ENCODE measurements around the gene PLPPR1.

GRCh38 chr9:101265261-101265660, 236.7 kb downstream of the PLPPR1 start:
- TF ChIP-seq ZBTB46 (CRISPR knock-in tag; IDR thresholded peaks at IDR 0.05; ENCODE audit: borderline replicate concordance) (no peak), NFYB (CRISPR knock-in tag; IDR thresholded peaks at IDR 0.05) (no peak), HHEX (CRISPR knock-in tag; IDR thresholded peaks at IDR 0.05) (no peak), EZH2 (conservative IDR thresholded peaks at IDR 0.05; ENCODE audit: low read depth, low read length) (no peak), TCF7L2 (IDR thresholded peaks at IDR 0.05; ENCODE audit: low read depth, low read length) (no peak), CREB1 (IDR thresholded peaks at IDR 0.05) (no peak), CREB1 (CRISPR knock-in tag; IDR thresholded peaks at IDR 0.05) (no peak), ZNF180 (CRISPR knock-in tag; IDR thresholded peaks at IDR 0.05; ENCODE audit: borderline replicate concordance, low read depth) (no peak), FOXA1 (IDR thresholded peaks at IDR 0.05) (no peak), FOXA1 (CRISPR knock-in tag; IDR thresholded peaks at IDR 0.05) (no peak), ZFP91 (CRISPR knock-in tag; IDR thresholded peaks at IDR 0.05; ENCODE audit: borderline replicate concordance) (no peak), ZNF704 (CRISPR knock-in tag; IDR thresholded peaks at IDR 0.05; ENCODE audit: borderline replicate concordance) (no peak), ARID3A (IDR thresholded peaks at IDR 0.05; ENCODE audit: low read depth, low read length) (no peak), RAD51 (IDR thresholded peaks at IDR 0.05; ENCODE audit: borderline replicate concordance) (no peak)
